ENCODE data around the gene IGSF21.

Gene IGSF21

DNA sequence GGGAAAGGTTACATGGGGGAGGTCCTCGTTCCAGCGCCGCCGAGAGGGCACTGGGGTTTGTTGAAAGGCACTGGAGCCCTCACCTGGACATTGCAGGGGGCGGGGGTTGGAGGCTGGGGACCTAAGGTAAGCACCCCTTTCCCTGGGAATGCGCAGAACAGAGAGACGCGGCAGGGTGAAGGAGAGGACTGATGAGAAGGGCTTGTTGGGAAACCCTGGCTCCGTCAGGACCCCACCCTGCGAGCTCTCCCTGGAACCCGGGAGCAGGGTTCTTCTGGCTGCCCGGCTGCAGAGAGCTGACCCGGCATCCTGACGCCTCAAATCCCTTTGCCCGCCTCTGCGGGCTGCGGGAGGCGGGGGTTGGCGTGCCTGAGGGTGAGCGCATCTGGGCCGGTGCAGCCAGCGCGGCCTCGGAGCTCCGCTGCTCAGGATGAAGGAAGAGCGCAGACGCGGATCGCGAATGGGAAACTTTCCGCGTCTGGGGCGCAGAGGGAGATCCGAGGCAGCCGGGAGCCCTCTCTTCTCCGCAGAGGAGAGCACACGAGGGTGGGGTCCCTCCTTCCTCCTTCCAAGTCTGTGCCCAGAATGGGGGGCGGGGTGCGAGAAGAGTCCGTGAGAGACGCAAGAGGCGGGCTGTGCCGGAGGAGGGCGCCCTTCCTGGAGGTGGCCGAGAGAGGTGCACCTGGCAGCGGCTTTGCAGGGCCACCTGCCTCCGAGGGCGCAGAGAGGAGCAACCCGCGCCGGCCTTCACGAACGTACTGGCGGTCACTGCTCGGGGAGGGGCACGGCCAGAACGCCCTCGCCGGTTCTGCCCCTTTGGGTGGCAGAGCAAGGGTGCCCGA, 2.4 kb downstream of the IGSF21 start:
- TF ChIP-seq, protein P1, sequence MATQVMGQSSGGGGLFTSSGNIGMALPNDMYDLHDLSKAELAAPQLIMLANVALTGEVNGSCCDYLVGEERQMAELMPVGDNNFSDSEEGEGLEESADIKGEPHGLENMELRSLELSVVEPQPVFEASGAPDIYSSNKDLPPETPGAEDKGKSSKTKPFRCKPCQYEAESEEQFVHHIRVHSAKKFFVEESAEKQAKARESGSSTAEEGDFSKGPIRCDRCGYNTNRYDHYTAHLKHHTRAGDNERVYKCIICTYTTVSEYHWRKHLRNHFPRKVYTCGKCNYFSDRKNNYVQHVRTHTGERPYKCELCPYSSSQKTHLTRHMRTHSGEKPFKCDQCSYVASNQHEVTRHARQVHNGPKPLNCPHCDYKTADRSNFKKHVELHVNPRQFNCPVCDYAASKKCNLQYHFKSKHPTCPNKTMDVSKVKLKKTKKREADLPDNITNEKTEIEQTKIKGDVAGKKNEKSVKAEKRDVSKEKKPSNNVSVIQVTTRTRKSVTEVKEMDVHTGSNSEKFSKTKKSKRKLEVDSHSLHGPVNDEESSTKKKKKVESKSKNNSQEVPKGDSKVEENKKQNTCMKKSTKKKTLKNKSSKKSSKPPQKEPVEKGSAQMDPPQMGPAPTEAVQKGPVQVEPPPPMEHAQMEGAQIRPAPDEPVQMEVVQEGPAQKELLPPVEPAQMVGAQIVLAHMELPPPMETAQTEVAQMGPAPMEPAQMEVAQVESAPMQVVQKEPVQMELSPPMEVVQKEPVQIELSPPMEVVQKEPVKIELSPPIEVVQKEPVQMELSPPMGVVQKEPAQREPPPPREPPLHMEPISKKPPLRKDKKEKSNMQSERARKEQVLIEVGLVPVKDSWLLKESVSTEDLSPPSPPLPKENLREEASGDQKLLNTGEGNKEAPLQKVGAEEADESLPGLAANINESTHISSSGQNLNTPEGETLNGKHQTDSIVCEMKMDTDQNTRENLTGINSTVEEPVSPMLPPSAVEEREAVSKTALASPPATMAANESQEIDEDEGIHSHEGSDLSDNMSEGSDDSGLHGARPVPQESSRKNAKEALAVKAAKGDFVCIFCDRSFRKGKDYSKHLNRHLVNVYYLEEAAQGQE (IDR thresholded peaks at IDR 0.05; ENCODE audit: insufficient replicate concordance, low read depth), result no peak
- TF ChIP-seq GABPA (IDR thresholded peaks at IDR 0.05; ENCODE audit: low read depth) (no peak), POLR2AphosphoS5 (IDR thresholded peaks at IDR 0.05; ENCODE audit: low read depth) (no peak), SPI1 (IDR thresholded peaks at IDR 0.05; ENCODE audit: borderline replicate concordance, low read depth) (no peak)
- TF ChIP-seq, protein P2, sequence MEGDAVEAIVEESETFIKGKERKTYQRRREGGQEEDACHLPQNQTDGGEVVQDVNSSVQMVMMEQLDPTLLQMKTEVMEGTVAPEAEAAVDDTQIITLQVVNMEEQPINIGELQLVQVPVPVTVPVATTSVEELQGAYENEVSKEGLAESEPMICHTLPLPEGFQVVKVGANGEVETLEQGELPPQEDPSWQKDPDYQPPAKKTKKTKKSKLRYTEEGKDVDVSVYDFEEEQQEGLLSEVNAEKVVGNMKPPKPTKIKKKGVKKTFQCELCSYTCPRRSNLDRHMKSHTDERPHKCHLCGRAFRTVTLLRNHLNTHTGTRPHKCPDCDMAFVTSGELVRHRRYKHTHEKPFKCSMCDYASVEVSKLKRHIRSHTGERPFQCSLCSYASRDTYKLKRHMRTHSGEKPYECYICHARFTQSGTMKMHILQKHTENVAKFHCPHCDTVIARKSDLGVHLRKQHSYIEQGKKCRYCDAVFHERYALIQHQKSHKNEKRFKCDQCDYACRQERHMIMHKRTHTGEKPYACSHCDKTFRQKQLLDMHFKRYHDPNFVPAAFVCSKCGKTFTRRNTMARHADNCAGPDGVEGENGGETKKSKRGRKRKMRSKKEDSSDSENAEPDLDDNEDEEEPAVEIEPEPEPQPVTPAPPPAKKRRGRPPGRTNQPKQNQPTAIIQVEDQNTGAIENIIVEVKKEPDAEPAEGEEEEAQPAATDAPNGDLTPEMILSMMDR (IDR thresholded peaks at IDR 0.05; ENCODE audit: insufficient read depth, low read length), result no peak
- Histone ChIP-seq H3K27ac (replicated peaks) (no peak overlapping the region), H3K4me3 (replicated peaks; ENCODE audit: insufficient read depth, low read length) (no peak overlapping the region), H3K27me3 (ENCODE audit: insufficient read depth, poor library complexity, severe bottlenecking) (peaks cover 45% of the 10 kb centered on the region)
- no peak for DNase-seq (ENCODE audit: low read depth in 1 of 2, low spot score in 1 of 2)

DNA sequence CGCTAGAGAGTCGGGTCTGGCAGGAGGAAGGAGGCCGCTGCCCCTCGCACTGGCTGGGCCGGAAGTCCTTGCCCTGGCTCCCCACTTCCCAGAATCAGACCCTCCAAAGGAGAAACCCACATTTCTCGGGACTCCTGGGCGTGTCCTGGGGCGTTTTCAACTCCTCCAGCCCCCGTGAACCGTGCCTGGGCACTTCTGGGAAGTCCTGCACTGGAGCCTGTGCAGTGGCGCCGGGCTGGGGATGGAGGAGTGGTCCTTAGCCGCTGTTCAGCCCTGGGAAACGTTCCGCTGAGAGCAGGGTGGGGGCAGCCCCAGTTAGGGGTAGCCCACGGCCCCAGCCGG, 3.0 kb downstream of the IGSF21 start:
- Histone ChIP-seq H3K4me3 (replicated peaks; ENCODE audit: insufficient read depth, low read length) (no peak overlapping the region), H3K27ac (replicated peaks) (no peak overlapping the region), H3K27me3 (ENCODE audit: insufficient read depth, poor library complexity, severe bottlenecking) (peaks cover 45% of the 10 kb centered on the region)
- TF ChIP-seq, protein P1 (IDR thresholded peaks at IDR 0.05; ENCODE audit: insufficient replicate concordance, low read depth), result no peak
- no peak for TF ChIP-seq SPI1 (IDR thresholded peaks at IDR 0.05; ENCODE audit: borderline replicate concordance, low read depth)
- TF ChIP-seq, protein P2 (IDR thresholded peaks at IDR 0.05; ENCODE audit: insufficient read depth, low read length), result no peak
- no peak for TF ChIP-seq GABPA (IDR thresholded peaks at IDR 0.05; ENCODE audit: low read depth)
- TF ChIP-seq POLR2AphosphoS5 (IDR thresholded peaks at IDR 0.05; ENCODE audit: low read depth), result no peak
- DNase-seq (ENCODE audit: low read depth in 1 of 2, low spot score in 1 of 2), result no peak

DNA sequence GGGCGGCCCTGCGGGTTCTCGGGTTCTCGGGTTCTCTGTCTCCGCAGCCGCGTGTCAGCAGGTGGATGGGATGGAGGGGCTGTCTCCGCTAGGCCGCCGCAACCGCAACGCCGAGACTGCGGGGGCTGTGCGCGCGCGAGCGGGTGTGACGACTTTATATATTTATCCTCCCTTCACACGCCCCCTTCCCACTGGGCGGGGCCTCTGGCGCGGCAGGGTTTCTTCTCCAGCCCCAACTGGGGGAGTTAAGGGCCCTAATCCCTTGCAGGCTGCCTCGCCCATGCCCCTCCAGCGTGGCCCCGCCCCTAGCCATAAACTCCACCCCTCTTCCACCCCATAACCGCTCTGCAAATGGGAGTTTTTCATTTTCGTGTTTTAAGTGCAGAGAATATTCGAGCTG, 3.4 kb downstream of the IGSF21 start:
- H3K27me3 ChIP-seq (ENCODE audit: insufficient read depth, poor library complexity, severe bottlenecking), result peaks cover 45% of the 10 kb centered on the region
- DNase-seq (ENCODE audit: low read depth in 1 of 2, low spot score in 1 of 2), result no peak
- TF ChIP-seq SPI1 (IDR thresholded peaks at IDR 0.05; ENCODE audit: borderline replicate concordance, low read depth), result no peak
- TF ChIP-seq, protein P1 (IDR thresholded peaks at IDR 0.05; ENCODE audit: insufficient replicate concordance, low read depth), result no peak
- TF ChIP-seq POLR2AphosphoS5 (IDR thresholded peaks at IDR 0.05; ENCODE audit: low read depth), result no peak
- TF ChIP-seq, protein P2 (IDR thresholded peaks at IDR 0.05; ENCODE audit: insufficient read depth, low read length), result no peak
- TF ChIP-seq GABPA (IDR thresholded peaks at IDR 0.05; ENCODE audit: low read depth), result no peak
- H3K27ac ChIP-seq (replicated peaks), result no peak overlapping the region
- no peak overlapping the region for H3K4me3 ChIP-seq (replicated peaks; ENCODE audit: insufficient read depth, low read length)
